ENCODE measurements around the gene ZDHHC4.

GRCh38 chr7:6600093-6600492 lies 22.8 kb downstream of the ZDHHC4 start:
- TF ChIP-seq CTCF (IDR thresholded peaks at IDR 0.05; ENCODE audit: extremely low read depth in 1 of 2, insufficient read depth in 1 of 2, low read depth in 1 of 2, low read length in 2 of 2): no peak
- TF ChIP-seq FOS (IDR thresholded peaks at IDR 0.05; ENCODE audit: borderline replicate concordance, insufficient read depth, low read length): no peak
- no peak for TF ChIP-seq MAX (IDR thresholded peaks at IDR 0.05; ENCODE audit: insufficient read depth, insufficient read length)
- TF ChIP-seq JUN (IDR thresholded peaks at IDR 0.05; ENCODE audit: borderline replicate concordance, insufficient read depth, insufficient read length, low read depth): no peak
- no peak for TF ChIP-seq POLR2AphosphoS5 (IDR thresholded peaks at IDR 0.05; ENCODE audit: insufficient read depth, low read depth, low read length)
- TF ChIP-seq POLR2A (IDR thresholded peaks at IDR 0.05; ENCODE audit: low read depth, low read length): no peak
- no peak for TF ChIP-seq EZH2 (IDR thresholded peaks at IDR 0.05; ENCODE audit: borderline replicate concordance, low read depth, low read length, severe bottlenecking)
- no peak for TF ChIP-seq GATA2 (IDR thresholded peaks at IDR 0.05; ENCODE audit: insufficient read depth, insufficient read length, low read depth, low read length)
- no peak for TF ChIP-seq MYC (IDR thresholded peaks at IDR 0.05; ENCODE audit: low read depth, low read length)

Measured in endothelial cell of umbilical vein (primary cell).